Brain pericyte (primary cell): ENCODE measurements around the gene TNN.
"Not testable (repeated sequence)": the region's sequence is repeated elsewhere in the genome, so short reads cannot be mapped to it uniquely, and the experiment has no call there.

Experiments
- DNase-seq: peaks from one replicate; pipeline ENCODE4 v3.0.0-alpha.2; 2012; ENCODE audit warnings: low read depth, low spot score

Gene TNN

DNA sequence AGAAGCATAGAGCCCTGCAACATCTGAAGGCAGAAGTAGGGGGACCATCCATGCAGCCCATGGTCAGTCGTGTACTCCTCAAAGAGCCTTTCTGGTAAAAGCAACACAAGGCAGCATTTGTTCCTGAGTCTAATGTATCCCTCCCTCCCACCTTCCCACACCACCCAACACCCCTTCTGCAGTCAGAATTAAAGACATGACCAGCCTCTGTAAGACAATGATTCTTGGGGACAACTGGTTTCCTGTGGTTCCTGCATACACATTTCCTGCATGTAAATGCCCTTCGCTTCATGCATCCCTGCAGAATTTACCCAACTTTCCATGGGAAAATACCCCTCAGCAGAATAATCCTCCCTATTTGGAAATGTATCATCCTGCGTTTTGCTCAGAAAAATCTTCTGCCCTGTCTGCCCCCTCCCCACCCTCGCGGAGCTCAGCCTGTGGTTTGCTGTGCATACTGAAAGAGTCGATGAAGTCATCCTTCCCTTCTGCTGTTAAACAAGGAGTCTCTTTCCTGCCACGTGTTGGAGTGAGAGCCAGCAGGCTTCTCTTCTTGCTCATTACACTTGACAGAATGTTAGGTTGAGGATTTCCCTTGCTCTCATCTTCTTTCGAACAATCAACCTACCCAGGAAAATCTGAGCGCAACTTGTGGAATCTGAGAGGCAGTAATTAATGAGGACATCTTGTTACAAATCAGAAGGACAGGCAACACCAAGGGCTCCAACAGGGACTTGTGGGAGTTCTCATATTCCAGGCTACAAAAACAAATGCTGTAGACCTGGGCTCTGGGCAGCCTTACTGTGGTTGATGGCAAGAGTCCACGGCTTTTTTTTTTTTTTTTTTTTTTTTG lies 4.7 kb downstream of the TNN start:
- no peak for DNase-seq

DNA sequence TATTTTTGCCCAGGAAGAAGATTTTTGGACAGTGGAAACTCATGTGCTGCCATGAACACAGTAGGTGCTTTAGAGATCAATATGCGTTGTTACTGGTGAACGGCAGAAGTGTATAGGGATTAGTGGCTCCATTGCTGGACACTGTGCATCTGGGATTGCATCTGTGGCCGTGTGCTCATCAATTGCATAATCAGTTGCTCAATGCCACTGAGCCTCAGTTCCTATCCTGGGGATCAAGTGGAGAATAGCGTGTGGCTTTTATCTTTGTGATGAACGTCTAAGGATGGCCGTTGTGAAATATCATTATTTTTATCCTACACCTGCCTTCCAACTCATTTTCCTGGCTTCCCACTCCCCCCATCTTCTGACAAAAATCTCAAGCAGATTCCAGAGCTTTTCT lies 5.4 kb downstream of the TNN start:
- no peak for DNase-seq

DNA sequence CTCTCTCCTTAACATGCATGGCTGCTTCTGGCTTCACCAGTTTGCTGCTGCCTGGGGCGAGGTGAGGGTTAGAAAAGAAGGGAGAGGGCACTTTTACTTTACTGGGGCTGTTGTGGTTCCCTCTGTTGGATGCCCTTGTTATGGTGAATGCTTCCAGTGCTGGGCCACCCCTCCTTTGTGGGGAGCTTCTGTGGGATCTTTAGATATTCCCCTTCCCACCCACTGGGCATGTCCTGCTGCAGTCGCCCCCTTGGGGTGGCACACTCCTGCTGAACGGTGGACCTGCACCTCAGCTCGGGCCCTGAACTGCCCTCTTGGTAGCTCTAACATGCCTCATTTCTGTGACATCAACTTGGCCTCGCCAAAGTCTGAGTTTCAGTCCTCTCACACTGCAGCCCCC lies 6.0 kb downstream of the TNN start:
- no peak for DNase-seq

DNA sequence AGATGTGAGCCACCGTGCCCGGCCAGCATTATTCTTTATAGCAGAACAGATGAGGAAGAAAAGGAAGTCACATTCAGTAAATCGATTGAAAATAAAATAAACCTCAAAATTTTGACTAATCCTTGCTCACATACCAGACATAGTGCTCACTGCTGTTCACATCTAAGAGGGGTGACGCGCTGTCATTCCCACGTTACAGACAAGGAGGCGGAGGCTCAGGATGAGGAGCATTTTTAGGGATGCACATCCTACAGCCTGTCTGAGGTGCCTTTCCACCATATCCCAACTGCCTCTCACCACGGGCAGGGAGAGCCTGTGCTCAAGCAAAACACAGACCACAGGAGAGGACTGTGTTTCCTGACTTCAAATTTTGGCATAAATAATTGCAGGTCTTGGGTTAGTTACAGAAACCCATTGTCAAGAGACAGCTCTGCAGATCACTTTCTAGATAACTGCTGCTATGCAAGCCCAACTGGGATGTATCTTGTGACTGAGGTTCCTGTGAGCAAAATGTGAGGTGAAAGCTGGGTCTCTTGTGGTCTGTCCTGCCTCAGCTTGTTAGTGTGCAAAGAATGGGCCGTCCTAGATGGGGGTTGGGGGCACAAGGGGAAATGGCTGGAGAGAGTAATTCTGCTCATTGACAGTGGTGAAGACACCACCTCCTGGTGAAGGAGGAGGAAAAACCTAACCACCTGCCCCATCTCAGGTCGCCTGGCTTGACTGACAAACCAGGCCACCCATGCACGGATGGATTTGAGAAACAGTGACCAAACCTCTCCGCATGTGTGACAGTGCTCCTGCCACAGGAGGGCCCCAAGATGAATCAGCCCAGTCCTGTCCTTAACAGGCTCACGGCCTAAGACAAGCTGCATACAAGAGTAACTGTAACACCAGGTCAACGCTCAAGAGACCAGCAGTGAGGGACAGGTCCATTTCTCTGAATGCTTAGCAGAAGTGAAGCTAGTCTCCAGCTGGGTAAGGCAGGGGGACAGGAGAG lies 8.2 kb downstream of the TNN start:
- DNase-seq: no peak

DNA sequence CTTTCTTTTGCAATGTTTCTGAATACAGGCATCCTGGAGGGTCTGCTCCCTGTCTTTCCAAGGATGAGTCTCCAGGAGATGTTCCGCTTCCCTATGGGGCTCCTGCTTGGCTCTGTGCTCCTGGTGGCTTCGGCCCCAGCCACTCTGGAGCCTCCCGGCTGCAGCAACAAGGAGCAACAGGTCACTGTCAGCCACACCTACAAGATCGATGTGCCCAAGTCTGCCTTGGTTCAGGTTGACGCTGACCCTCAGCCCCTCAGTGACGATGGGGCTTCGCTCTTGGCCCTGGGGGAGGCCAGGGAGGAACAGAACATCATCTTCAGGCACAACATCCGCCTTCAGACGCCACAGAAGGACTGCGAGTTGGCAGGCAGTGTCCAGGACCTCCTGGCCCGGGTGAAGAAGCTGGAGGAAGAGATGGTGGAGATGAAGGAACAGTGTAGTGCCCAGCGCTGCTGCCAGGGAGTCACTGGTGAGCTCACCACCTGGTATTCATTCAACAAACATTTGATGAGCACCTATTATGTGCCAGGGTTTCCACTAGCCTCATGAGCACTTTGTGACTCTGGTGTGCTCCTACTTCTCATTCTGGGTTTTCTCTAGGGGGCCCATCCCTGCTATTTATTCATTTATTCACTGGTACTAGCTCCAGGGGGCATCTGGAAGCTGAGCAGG lies 9.9 kb downstream of the TNN start:
- DNase-seq: no peak

DNA sequence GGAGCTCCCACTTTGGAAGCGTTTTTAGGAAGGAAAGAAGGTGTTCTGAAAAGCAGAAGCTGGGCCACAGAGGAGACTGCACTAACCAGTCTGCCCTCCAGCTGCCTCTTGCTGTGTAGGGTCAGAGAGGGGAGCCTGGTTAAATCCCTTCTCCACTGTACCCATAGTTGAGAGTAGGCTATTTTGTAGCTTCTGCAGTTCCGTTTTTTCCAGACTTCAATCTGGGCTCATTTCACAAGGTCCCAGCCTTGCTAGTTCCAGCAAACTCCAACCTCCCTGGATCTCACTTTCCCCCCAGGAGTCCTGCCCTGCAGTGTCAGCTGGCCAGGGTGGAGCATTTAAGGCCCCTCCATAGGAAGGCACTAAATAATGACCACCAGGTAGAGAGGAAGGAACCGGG lies 11.0 kb downstream of the TNN start:
- DNase-seq: no peak

DNA sequence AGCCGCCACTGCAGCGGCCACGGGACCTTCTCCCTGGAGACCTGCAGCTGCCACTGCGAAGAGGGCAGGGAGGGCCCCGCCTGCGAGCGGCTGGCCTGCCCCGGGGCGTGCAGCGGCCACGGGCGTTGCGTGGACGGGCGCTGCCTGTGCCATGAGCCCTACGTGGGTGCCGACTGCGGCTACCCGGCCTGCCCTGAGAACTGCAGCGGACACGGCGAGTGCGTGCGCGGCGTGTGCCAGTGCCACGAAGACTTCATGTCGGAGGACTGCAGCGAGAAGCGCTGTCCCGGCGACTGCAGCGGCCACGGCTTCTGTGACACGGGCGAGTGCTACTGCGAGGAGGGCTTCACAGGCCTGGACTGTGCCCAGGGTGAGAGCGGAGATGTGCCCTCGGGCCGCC lies 11.7 kb downstream of the TNN start:
- DNase-seq: no peak

DNA sequence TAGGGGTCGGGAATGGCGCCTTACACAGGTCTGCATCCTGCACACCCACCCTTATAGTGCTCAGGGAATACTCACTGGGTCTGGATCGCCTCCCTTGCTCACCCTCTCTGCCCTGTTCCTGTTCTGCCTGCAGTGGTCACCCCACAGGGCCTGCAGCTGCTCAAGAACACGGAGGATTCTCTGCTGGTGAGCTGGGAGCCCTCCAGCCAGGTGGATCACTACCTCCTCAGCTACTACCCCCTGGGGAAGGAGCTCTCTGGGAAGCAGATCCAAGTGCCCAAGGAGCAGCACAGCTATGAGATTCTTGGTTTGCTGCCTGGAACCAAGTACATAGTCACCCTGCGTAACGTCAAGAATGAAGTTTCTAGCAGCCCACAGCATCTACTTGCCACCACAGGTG lies 12.4 kb downstream of the TNN start:
- no peak for DNase-seq

DNA sequence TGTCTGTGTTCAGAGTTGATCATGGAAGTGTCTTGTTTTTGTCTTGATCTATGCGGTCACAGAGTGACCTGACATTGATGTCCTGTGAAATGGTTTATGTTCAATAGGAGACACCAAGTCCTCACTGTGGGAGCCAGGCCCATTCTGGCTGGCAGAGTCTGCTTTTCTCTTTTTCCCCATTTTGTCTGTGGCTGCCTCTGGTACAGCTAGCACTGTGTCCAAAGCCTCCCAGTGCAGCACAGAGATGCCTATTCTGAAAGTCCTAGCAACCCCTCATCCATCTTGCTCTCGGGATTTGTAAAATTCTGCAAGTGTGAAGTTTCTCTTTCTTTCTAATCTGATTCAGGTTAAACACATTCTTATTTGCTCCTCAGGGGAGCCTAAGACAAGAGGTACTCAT lies 14.3 kb downstream of the TNN start:
- DNase-seq: no peak

DNA sequence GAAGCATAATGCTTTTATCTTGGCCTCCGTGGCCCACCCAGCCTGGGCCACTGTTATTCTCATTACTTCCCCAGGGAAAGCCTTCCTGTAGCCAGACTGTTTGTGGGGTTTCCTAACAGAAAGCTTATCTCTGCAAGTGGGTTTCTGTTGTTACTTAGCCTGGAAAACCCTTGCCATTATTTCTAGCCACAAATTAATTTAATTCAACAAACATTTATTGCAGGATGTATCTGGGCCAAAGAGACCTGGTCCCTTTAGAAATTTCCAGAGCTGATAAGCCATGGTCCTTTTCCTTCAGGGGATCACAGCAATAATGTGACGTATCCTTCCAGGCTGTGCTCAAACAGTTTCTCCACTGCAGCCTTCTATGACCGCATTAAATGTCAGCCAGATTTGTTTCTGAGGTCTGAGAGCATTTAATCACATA lies 20.9 kb downstream of the TNN start:
- no peak for DNase-seq

DNA sequence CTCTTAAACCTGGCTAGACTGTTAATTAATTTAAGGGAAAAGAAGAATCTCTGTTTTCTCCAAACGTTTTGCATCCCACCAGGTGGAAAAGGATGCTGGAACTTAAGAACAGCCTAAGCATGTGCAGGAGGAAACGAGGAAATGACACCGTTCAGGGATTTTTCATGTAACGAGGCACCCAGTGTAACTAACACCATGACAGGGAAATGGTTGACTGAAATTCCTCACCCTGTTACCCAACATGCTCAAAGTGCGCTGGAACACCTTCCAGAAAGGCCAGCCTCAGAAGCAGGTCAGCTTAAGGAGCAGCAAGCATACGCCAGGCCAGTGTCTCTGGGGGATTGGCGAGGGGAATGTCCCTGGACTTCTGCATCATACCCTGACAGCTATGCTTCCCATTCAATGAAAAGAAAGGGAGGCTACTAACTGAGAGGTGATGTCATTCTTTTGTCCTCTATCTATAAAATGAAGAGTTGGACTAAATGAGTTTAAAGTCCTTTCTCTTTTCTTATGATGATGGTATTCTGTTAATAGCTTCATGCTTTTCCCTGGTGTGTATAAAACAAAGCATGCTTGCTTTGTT lies 21.6 kb downstream of the TNN start:
- DNase-seq: no peak

DNA sequence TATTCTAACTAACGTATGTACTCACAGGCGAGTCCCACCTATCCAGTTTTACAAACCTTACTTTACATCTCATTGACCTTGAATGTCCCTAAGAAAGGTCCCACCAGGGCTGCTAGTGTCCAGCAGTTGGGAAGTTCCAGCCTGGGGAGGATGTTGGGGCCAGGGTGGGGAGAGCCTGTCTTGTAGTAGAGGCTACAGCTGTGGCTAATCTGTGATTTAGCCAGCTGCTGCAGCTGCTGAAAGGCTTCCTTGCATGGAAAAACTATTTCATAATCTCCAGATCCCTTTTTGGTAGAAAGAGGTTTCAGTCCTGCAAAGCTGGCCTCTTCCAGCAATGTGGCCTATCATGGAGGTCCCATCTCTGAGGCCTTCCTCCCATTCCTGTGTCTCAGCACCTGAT lies 23.1 kb downstream of the TNN start:
- no peak for DNase-seq

DNA sequence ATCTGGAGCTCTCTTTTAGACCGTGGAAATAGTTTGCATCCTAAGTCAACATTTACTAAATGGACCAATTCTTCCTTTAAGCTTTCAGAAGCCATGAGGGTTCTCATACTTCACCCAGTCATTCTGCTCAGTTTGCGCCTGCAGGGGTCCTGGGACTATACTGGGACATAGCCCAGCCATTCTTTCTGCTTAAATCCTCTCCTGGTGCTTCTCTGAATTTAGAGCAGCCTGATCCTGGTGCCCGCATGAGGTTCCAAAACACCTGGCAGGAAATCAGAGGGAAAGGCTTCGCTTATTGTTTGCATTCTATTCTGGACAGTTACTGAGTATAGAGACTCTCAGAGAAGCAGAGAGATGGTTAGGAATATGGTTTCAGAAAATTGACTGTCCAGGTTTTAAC lies 27.0 kb downstream of the TNN start:
- no peak for DNase-seq

DNA sequence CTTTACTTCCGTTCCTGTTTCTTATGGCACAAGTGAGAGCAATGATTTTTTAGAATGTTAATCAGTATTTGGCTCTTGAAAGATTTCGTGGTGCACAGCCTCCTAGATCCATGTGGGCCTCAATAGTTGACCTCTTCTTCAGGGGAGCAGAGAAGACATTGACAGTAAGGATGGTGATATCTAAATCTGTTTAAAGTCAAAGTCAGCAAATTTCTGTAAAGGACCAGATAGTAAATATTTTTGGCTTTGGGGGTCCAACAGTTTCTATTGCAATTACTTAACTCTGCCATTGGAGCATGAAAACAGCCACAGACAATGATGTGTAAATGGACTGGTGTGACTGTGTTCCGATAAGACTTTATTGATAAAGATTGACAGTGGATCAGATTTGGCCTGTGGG lies 27.4 kb downstream of the TNN start:
- DNase-seq: no peak

DNA sequence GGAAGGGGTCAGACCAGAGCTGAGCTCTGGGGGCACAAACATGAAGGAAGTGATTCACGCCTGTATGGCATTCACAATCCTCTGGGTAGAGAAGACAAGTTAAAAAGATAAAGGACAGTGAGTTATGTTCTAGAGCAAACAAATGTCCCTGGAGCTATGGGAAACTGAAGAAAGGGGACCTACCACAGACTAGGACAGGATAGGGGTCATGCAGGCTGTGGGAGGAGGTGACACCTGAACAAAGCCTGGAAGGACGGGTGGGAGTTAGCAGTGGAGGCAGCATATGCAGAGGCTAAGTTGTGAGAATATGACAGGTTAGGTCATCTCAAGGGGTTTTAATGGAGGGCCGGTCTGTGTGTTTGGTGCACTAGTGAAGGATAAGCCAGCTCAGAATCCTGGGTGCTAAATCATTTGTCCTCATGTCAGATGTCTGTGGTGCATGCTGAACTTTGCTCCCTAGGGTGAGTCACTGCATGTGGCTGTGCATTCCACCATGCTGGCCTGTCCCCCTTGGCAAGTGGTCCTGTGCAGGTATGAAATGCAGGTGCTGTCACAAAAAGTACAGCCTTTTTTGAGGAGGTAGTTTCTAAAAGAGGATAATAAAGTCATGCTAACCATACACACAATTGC lies 28.5 kb downstream of the TNN start:
- DNase-seq: no peak

DNA sequence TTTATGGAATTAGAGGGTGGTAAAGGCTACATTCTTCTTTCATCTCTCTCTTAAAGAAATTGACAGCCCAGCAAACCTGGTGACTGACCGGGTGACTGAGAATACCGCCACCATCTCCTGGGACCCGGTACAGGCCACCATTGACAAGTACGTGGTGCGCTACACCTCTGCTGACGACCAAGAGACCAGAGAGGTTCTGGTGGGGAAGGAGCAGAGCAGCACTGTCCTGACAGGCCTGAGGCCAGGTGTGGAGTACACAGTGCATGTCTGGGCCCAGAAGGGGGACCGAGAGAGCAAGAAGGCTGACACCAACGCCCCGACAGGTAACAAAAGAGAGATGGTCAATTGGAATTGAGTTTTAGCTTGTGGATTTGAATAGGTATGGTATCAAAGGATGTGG lies 29.7 kb downstream of the TNN start:
- no peak for DNase-seq

DNA sequence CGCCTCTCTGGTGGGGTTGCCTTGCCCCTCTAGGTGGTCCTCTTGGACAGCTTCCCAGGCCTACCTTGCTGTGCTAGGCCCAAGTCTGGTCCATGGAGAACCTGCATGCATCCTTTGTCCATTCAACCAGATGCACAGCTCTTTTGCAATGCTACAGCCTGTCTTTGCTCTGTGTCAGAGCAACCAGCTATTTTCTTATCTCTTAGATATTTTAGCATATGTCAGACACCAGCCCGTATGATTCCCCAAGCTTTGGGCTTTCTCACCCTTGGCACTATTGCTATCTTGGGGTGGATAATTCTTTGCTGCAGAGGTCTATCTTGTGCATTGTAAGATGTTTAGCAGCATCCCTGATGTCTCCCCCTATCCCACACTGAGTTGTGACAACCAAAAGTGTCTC lies 32.3 kb downstream of the TNN start:
- no peak for DNase-seq

DNA sequence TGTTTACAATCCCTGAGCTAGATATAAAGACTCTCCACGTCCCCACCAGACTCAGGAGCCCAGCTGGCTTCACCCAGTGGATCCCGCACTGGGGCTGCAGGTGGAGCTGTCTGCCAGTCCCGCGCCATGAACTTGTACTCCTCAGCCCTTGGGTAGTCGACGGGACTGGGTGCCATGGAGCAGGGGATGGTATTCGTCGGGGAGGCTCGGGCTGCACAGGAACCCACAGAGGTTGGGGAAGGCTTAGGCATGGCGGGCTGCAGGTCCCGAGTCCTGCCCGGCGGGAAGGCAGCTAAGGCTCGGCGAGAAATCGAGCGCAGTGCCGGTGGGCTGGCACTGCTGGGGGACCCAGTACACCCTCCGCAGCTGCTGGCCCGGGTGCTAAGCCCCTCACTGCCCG lies 34.5 kb downstream of the TNN start:
- not testable (repeated sequence) for DNase-seq

DNA sequence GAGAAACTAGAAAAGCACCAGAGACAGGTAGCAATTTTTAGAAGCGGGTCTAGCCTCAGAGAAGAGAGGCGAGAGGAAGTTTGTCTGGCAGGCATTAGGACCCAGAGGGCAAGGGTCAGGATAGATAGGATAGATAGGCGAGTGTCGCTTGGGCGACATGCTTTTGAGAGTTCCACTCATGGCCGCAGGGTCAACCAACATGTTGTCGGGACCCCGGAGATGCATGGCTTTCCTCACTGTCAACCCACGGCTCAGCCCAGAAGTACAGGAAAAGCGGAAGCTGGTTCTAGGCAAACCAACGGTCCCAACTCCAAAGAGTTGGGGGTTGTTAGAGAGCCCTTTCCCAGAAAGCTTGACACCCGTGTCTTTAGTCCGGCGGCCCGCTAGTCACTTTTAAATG lies 38.9 kb downstream of the TNN start:
- not testable (repeated sequence) for DNase-seq

DNA sequence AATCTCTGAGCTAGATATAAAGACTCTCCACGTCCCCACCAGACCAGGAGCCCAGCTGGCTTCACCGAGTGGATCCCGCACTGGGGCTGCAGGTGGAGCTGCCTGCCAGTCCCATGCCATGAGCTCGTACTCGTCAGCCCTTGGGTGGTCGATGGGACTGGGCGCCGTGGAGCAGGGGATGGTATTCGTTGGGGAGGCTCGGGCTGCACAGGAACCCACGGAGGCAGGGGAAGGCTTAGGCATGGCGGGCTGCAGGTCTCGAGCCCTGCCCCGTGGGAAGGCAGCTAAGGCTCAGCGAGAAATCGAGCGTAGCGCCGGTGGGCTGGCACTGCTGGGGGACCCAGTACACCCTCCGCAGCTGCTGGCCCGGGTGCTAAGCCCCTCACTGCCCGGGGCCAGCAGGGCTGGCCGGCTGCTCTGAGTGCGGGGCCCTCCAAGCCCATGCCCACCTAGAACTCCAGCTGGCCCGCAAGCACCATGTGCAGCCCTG lies 40.7 kb downstream of the TNN start:
- DNase-seq: not testable (repeated sequence)

DNA sequence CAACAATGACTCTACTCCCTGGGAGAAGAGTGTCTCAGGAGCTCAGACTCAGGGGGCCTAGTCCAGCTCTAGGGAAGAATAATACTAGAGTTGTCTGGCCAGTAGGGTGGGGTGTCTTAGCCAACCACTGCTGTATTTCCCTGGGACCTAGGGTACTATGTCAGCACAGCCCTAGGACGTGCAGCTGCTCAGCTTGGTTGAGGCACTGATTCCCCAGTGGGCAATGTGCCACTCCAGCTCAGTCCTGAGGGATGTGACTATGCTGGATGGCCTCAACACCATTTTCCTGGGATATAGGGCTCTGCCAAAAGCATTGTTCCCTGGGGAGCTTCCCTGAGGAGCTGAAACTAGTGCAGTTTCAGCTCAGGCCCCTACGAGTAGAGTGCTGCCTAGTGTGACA lies 47.4 kb downstream of the TNN start:
- DNase-seq: no peak
